ENCODE results near the gene DCBLD2. TPM values are rescaled to one million over a fixed set of nuclear protein-coding genes. Genes with fewer than 3 reads are reported as not detected.
A peak's percentile ranks its signal among the peaks of the same experiment; 100 is the strongest.

DCBLD2 gene
- total and polyA plus RNA-seq, 2 of the 13 experiments (the other 11 are each of a cell fraction or from before 2014, with no cell fraction given), result 43.8 to 56.9 TPM

DNA sequence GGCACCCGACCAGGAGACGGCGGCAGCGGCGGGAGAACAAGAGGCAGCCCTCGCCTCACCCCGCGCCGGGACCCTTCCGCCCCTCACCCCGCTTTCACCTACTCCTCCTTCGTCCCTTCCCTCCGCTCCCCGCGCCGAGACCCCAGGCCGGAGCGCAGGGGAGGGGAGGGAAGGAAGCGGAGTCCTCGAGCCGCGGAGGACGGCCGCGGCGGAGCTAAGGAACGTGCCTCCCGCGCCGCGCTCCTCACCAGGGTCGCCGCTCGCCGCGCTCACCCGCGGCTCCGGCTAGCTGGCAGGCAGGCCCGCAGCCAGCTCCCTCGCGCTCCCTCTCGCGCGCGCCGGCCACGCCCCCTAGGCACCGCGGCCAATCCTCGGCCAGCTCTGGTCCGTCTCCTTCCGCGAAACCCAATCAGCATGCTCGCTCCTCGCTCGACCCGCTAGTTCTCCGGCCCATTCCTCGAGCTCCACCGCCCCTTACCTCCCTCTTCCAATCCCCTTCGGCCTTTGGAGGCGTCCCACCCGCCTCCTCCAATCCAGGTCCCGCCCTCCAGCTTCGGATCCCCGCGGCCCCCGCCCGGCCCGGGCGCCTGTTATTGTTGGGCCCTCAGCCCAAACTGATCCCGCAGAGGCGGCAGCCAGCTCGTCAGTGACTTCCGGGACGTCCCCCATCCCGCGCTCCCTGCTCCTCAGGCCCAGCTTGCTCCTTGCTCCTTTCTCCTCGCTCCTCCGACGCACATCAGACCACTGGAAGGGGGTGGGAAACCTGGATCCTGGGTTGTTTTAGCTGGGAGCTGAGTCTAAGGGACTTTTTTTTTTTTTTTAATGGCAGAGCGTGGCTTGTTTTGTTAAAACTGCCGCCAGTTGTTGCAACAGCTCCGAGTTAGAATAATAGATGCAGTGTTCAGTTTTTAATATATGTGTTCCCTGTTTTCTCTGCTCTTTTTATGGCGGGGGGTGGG is at the start of gene DCBLD2 (continued):
- TF ChIP-seq, protein P1, sequence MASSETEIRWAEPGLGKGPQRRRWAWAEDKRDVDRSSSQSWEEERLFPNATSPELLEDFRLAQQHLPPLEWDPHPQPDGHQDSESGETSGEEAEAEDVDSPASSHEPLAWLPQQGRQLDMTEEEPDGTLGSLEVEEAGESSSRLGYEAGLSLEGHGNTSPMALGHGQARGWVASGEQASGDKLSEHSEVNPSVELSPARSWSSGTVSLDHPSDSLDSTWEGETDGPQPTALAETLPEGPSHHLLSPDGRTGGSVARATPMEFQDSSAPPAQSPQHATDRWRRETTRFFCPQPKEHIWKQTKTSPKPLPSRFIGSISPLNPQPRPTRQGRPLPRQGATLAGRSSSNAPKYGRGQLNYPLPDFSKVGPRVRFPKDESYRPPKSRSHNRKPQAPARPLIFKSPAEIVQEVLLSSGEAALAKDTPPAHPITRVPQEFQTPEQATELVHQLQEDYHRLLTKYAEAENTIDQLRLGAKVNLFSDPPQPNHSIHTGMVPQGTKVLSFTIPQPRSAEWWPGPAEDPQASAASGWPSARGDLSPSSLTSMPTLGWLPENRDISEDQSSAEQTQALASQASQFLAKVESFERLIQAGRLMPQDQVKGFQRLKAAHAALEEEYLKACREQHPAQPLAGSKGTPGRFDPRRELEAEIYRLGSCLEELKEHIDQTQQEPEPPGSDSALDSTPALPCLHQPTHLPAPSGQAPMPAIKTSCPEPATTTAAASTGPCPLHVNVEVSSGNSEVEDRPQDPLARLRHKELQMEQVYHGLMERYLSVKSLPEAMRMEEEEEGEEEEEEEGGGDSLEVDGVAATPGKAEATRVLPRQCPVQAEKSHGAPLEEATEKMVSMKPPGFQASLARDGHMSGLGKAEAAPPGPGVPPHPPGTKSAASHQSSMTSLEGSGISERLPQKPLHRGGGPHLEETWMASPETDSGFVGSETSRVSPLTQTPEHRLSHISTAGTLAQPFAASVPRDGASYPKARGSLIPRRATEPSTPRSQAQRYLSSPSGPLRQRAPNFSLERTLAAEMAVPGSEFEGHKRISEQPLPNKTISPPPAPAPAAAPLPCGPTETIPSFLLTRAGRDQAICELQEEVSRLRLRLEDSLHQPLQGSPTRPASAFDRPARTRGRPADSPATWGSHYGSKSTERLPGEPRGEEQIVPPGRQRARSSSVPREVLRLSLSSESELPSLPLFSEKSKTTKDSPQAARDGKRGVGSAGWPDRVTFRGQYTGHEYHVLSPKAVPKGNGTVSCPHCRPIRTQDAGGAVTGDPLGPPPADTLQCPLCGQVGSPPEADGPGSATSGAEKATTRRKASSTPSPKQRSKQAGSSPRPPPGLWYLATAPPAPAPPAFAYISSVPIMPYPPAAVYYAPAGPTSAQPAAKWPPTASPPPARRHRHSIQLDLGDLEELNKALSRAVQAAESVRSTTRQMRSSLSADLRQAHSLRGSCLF (CRISPR knock-in tag; IDR thresholded peaks at IDR 0.05; ENCODE audit: borderline replicate concordance), result no peak
- no peak for TF ChIP-seq RFX1 (IDR thresholded peaks at IDR 0.05)
- TF ChIP-seq ZEB1 (IDR thresholded peaks at IDR 0.05; ENCODE audit: insufficient replicate concordance, low read depth), result no peak
- TF ChIP-seq, protein P2, sequence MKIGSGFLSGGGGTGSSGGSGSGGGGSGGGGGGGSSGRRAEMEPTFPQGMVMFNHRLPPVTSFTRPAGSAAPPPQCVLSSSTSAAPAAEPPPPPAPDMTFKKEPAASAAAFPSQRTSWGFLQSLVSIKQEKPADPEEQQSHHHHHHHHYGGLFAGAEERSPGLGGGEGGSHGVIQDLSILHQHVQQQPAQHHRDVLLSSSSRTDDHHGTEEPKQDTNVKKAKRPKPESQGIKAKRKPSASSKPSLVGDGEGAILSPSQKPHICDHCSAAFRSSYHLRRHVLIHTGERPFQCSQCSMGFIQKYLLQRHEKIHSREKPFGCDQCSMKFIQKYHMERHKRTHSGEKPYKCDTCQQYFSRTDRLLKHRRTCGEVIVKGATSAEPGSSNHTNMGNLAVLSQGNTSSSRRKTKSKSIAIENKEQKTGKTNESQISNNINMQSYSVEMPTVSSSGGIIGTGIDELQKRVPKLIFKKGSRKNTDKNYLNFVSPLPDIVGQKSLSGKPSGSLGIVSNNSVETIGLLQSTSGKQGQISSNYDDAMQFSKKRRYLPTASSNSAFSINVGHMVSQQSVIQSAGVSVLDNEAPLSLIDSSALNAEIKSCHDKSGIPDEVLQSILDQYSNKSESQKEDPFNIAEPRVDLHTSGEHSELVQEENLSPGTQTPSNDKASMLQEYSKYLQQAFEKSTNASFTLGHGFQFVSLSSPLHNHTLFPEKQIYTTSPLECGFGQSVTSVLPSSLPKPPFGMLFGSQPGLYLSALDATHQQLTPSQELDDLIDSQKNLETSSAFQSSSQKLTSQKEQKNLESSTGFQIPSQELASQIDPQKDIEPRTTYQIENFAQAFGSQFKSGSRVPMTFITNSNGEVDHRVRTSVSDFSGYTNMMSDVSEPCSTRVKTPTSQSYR (CRISPR knock-in tag; IDR thresholded peaks at IDR 0.05; ENCODE audit: borderline replicate concordance), result 0 out of 2 replicates have a peak, but pooled peaks have one; percentile 46
- TF ChIP-seq ZNF441 (CRISPR knock-in tag; IDR thresholded peaks at IDR 0.05; ENCODE audit: borderline replicate concordance), result 0 out of 2 replicates have a peak, but pooled peaks have one; percentile 21
- no peak for TF ChIP-seq ZFYVE20 (CRISPR knock-in tag; IDR thresholded peaks at IDR 0.05; ENCODE audit: borderline replicate concordance, low read depth)
- TF ChIP-seq SPEN (CRISPR knock-in tag; IDR thresholded peaks at IDR 0.05; ENCODE audit: low read depth), result peak; percentile 69
- no peak; the same call in 1 of the 2 replicates for TF ChIP-seq RARG (CRISPR knock-in tag; IDR thresholded peaks at IDR 0.05; ENCODE audit: low read depth)
- TF ChIP-seq ZNF572 (CRISPR knock-in tag; IDR thresholded peaks at IDR 0.05), result no peak
- no peak for TF ChIP-seq FOXJ3 (CRISPR knock-in tag; IDR thresholded peaks at IDR 0.05; ENCODE audit: borderline replicate concordance)
- TF ChIP-seq GTF3A (CRISPR knock-in tag; conservative IDR thresholded peaks at IDR 0.05), result no peak
- TF ChIP-seq, protein P3, sequence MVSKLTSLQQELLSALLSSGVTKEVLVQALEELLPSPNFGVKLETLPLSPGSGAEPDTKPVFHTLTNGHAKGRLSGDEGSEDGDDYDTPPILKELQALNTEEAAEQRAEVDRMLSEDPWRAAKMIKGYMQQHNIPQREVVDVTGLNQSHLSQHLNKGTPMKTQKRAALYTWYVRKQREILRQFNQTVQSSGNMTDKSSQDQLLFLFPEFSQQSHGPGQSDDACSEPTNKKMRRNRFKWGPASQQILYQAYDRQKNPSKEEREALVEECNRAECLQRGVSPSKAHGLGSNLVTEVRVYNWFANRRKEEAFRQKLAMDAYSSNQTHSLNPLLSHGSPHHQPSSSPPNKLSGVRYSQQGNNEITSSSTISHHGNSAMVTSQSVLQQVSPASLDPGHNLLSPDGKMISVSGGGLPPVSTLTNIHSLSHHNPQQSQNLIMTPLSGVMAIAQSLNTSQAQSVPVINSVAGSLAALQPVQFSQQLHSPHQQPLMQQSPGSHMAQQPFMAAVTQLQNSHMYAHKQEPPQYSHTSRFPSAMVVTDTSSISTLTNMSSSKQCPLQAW (CRISPR knock-in tag; IDR thresholded peaks at IDR 0.05), result no peak; the same call in 1 of the 2 replicates
- TF ChIP-seq, protein P4, sequence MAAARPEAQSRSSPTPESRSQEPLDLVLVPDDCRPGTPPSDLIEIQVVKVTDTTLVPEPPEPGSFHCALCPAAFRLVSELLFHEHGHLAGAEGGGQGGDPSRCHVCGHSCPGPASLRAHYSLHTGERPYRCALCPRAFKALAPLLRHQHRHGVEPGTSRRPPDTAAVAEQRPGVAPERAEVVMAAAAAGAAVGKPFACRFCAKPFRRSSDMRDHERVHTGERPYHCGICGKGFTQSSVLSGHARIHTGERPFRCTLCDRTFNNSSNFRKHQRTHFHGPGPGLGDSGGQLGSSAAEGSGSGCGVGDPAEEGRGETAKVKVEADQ (CRISPR knock-in tag; IDR thresholded peaks at IDR 0.05; ENCODE audit: borderline replicate concordance), result no peak; the same call in 1 of the 2 replicates
- no peak for TF ChIP-seq ZSCAN25 (CRISPR knock-in tag; IDR thresholded peaks at IDR 0.05)
- TF ChIP-seq DPF2 (CRISPR knock-in tag; IDR thresholded peaks at IDR 0.05; ENCODE audit: borderline replicate concordance, low read depth), result no peak
- no peak for TF ChIP-seq JDP2 (CRISPR knock-in tag; IDR thresholded peaks at IDR 0.05; ENCODE audit: borderline replicate concordance)

All from HepG2 (cell line).